Measurements from ENCODE around the gene SYNJ2. TPM values are rescaled to one million over a fixed set of nuclear protein-coding genes. Genes with fewer than 3 reads are reported as not detected.
A peak's percentile ranks its signal among the peaks of the same experiment; 100 is the strongest.

Gene SYNJ2
- total RNA-seq, 1 donor from 2014 or later: 12.3 TPM

- peaks cover 6% of the 10 kb centered on the region for H3K9me3 ChIP-seq (replicated peaks)
- H3K4me1 ChIP-seq: peaks cover 30% of the 10 kb centered on the region
- H3K4me3 ChIP-seq: no peak overlapping the region
- H3K36me3 ChIP-seq: peaks cover 67% of the 10 kb centered on the region
- DNase-seq: peak; percentile 6
- no peak for TF ChIP-seq CTCF (IDR thresholded peaks at IDR 0.05; ENCODE audit: borderline replicate concordance)
- no peaks in the 10 kb centered on the region for H3K27me3 ChIP-seq (ENCODE audit: low read depth)
- intact Hi-C loops (cut with micrococcal nuclease): no loop called here
- H3K27ac ChIP-seq (replicated peaks): no peak overlapping the region
Observed at GRCh38 chr6:158063736-158064135, 82.1 kb downstream of the SYNJ2 start.

- intact Hi-C loops (cut with micrococcal nuclease): no loop called here
- Histone ChIP-seq H3K27me3 (ENCODE audit: low read depth) (no peaks in the 10 kb centered on the region), H3K27ac (replicated peaks) (no peak overlapping the region), H3K9me3 (replicated peaks) (peaks cover 6% of the 10 kb centered on the region), H3K36me3 (peaks cover 74% of the 10 kb centered on the region), H3K4me3 (no peak overlapping the region), H3K4me1 (peaks cover 20% of the 10 kb centered on the region)
- no peak for TF ChIP-seq CTCF (IDR thresholded peaks at IDR 0.05; ENCODE audit: borderline replicate concordance)
- DNase-seq: peak; percentile 7
Observed at GRCh38 chr6:158064725-158065251, 83.1 kb downstream of the SYNJ2 start.

GRCh38 chr6:158066136-158066781, 84.6 kb downstream of the SYNJ2 start:
- H3K36me3 ChIP-seq: peaks cover 85% of the 10 kb centered on the region
- no peak for DNase-seq
- intact Hi-C loops (cut with micrococcal nuclease): no loop called here
- peaks cover 9% of the 10 kb centered on the region for H3K4me1 ChIP-seq
- no peaks in the 10 kb centered on the region for H3K27me3 ChIP-seq (ENCODE audit: low read depth)
- H3K9me3 ChIP-seq (replicated peaks): peaks cover 6% of the 10 kb centered on the region
- no peak for TF ChIP-seq CTCF (IDR thresholded peaks at IDR 0.05; ENCODE audit: borderline replicate concordance)
- no peak overlapping the region for H3K27ac ChIP-seq (replicated peaks)
- H3K4me3 ChIP-seq: no peak overlapping the region

GRCh38 chr6:158067436-158068015, 85.9 kb downstream of the SYNJ2 start:
- Histone ChIP-seq H3K9me3 (replicated peaks) (peaks cover 6% of the 10 kb centered on the region), H3K27me3 (ENCODE audit: low read depth) (no peaks in the 10 kb centered on the region), H3K4me3 (no peak overlapping the region), H3K36me3 (peaks cover 77% of the 10 kb centered on the region), H3K27ac (replicated peaks) (no peak overlapping the region), H3K4me1 (peaks cover 12% of the 10 kb centered on the region)
- intact Hi-C loops (cut with micrococcal nuclease): no loop called here
- no peak for DNase-seq
- no peak for TF ChIP-seq CTCF (IDR thresholded peaks at IDR 0.05; ENCODE audit: borderline replicate concordance)

GRCh38 chr6:158068156-158068892, 86.7 kb downstream of the SYNJ2 start:
- no peak overlapping the region for H3K4me3 ChIP-seq
- no peaks in the 10 kb centered on the region for H3K9me3 ChIP-seq (replicated peaks)
- TF ChIP-seq CTCF (IDR thresholded peaks at IDR 0.05; ENCODE audit: borderline replicate concordance): no peak
- H3K36me3 ChIP-seq: peaks cover 73% of the 10 kb centered on the region
- H3K4me1 ChIP-seq: peaks cover 14% of the 10 kb centered on the region
- H3K27me3 ChIP-seq (ENCODE audit: low read depth): no peaks in the 10 kb centered on the region
- H3K27ac ChIP-seq (replicated peaks): peak overlapping the region; percentile 51
- no peak for DNase-seq
- intact Hi-C loops (cut with micrococcal nuclease): no loop called here

Data from left ventricle myocardium inferior (tissue), 1 donor.